ENCODE results near the gene CCDC7.
"Not testable (repeated sequence)": the region's sequence is repeated elsewhere in the genome, so short reads cannot be mapped to it uniquely, and the experiment has no call there.

CCDC7 gene

GRCh38 chr10:32454148-32454547 is 8.2 kb downstream of the CCDC7 start:
- no peak for DNase-seq (ENCODE audit: low spot score)

- DNase-seq (ENCODE audit: low spot score) = no peak
Observed at GRCh38 chr10:32459051-32459698, 13.2 kb downstream of the CCDC7 start.

- DNase-seq (ENCODE audit: low spot score) = no peak
Observed at GRCh38 chr10:32461203-32461602, 15.3 kb downstream of the CCDC7 start.

GRCh38 chr10:32471232-32471631 is 25.3 kb downstream of the CCDC7 start:
- no peak for DNase-seq (ENCODE audit: low spot score)

GRCh38 chr10:32477499-32477898 is 31.6 kb downstream of the CCDC7 start:
- no peak for DNase-seq (ENCODE audit: low spot score)

GRCh38 chr10:32481606-32482005 is 35.7 kb downstream of the CCDC7 start:
- no peak for DNase-seq (ENCODE audit: low spot score)

GRCh38 chr10:32483019-32483502 is 37.1 kb downstream of the CCDC7 start:
- DNase-seq (ENCODE audit: low spot score) = not testable (repeated sequence)

- DNase-seq (ENCODE audit: low spot score) = not testable (repeated sequence)
Observed at GRCh38 chr10:32488038-32488437, 42.1 kb downstream of the CCDC7 start.

- no peak for DNase-seq (ENCODE audit: low spot score)
Observed at GRCh38 chr10:32489158-32489557, 43.2 kb downstream of the CCDC7 start.

- peak; percentile 21 for DNase-seq (ENCODE audit: low spot score)
Observed at GRCh38 chr10:32489901-32490300, 44.0 kb downstream of the CCDC7 start.

GRCh38 chr10:32494562-32494961 is 48.6 kb downstream of the CCDC7 start:
- not testable (repeated sequence) for DNase-seq (ENCODE audit: low spot score)

- DNase-seq (ENCODE audit: low spot score) = not testable (repeated sequence)
Observed at GRCh38 chr10:32500136-32500535, 54.2 kb downstream of the CCDC7 start.

- DNase-seq (ENCODE audit: low spot score) = no peak
Observed at GRCh38 chr10:32501906-32502305, 56.0 kb downstream of the CCDC7 start.

- not testable (repeated sequence) for DNase-seq (ENCODE audit: low spot score)
Observed at GRCh38 chr10:32505762-32506420, 60.0 kb downstream of the CCDC7 start.

GRCh38 chr10:32511599-32511998 is 65.7 kb downstream of the CCDC7 start:
- DNase-seq (ENCODE audit: low spot score) = no peak

GRCh38 chr10:32516567-32517495 is 70.9 kb downstream of the CCDC7 start:
- no peak for DNase-seq (ENCODE audit: low spot score)

- DNase-seq (ENCODE audit: low spot score) = no peak
Observed at GRCh38 chr10:32530231-32530630, 84.3 kb downstream of the CCDC7 start.

GRCh38 chr10:32538256-32538655 is 92.3 kb downstream of the CCDC7 start:
- no peak for DNase-seq (ENCODE audit: low spot score)

- no peak for DNase-seq (ENCODE audit: low spot score)
Observed at GRCh38 chr10:32540691-32541470, 94.9 kb downstream of the CCDC7 start.

- DNase-seq (ENCODE audit: low spot score) = no peak
Observed at GRCh38 chr10:32548208-32548607, 102.3 kb downstream of the CCDC7 start.

- no peak for DNase-seq (ENCODE audit: low spot score)
Observed at GRCh38 chr10:32556783-32557395, 110.9 kb downstream of the CCDC7 start.
